GM21825 (cell line): ENCODE data around the gene SH3RF1.

Source experiments
- ATAC-seq: cut with Tn5 transposase; IDR thresholded peaks from one replicate; pipeline ENCODE4 v1.9.1; 2021; ENCODE audit warnings: mild to moderate bottlenecking, moderate library complexity; ENCODE audit not compliant: unreplicated experiment

The SH3RF1 gene

GRCh38 chr4:169114341-169114974 lies 156.3 kb downstream of the SH3RF1 start:
- ATAC-seq = no peak

- no peak for ATAC-seq
These were observed 160.1 kb downstream of the SH3RF1 start for GRCh38 chr4:169110633-169111032.

GRCh38 chr4:169109035-169109675 lies 161.6 kb downstream of the SH3RF1 start:
- no peak for ATAC-seq

GRCh38 chr4:169108303-169108702 lies 162.5 kb downstream of the SH3RF1 start:
- ATAC-seq = no peak

- no peak for ATAC-seq
These were observed 163.2 kb downstream of the SH3RF1 start for GRCh38 chr4:169107528-169107927.

- no peak for ATAC-seq
These were observed 164.0 kb downstream of the SH3RF1 start for GRCh38 chr4:169106696-169107229.

GRCh38 chr4:169105620-169106019 lies 165.1 kb downstream of the SH3RF1 start:
- ATAC-seq = no peak

GRCh38 chr4:169103966-169104412 lies 166.8 kb downstream of the SH3RF1 start:
- no peak for ATAC-seq

- ATAC-seq = no peak
These were observed 168.7 kb downstream of the SH3RF1 start for GRCh38 chr4:169102026-169102425.

GRCh38 chr4:169100670-169101101 lies 170.1 kb downstream of the SH3RF1 start:
- no peak for ATAC-seq

GRCh38 chr4:169099771-169100180 lies 171.0 kb downstream of the SH3RF1 start:
- peak; percentile 52 for ATAC-seq

- ATAC-seq = peak; percentile 3
These were observed 171.6 kb downstream of the SH3RF1 start for GRCh38 chr4:169098969-169099690.

GRCh38 chr4:169098532-169098931 lies 172.2 kb downstream of the SH3RF1 start:
- ATAC-seq = peak; percentile 38

GRCh38 chr4:169098054-169098497 lies 172.7 kb downstream of the SH3RF1 start:
- peak; percentile 47 for ATAC-seq

- ATAC-seq = no peak
These were observed 174.5 kb downstream of the SH3RF1 start for GRCh38 chr4:169096221-169096620.

GRCh38 chr4:169094656-169095231 lies 176.0 kb downstream of the SH3RF1 start:
- ATAC-seq = no peak

- ATAC-seq = no peak
These were observed 177.8 kb downstream of the SH3RF1 start for GRCh38 chr4:169092889-169093522.

- ATAC-seq = no peak
These were observed 180.1 kb downstream of the SH3RF1 start for GRCh38 chr4:169090484-169091215.

- no peak for ATAC-seq
These were observed 181.8 kb downstream of the SH3RF1 start for GRCh38 chr4:169089004-169089403.

GRCh38 chr4:169084954-169085353 lies 185.8 kb downstream of the SH3RF1 start:
- ATAC-seq = no peak
